LNCAP (cell line): ENCODE results near the gene ARHGEF37.

ENCODE experiments used
- CTCF ChIP-seq: fragments of 450-650 bp; IDR thresholded peaks from 2 replicates; pipeline ENCODE4 v1.5.1; 2017; ENCODE audit warnings: mild to moderate bottlenecking

The ARHGEF37 gene

GRCh38 chr5:149597618-149598017, 16.3 kb downstream of the ARHGEF37 start:
- no peak for TF ChIP-seq CTCF

GRCh38 chr5:149598966-149599365, 17.7 kb downstream of the ARHGEF37 start:
- TF ChIP-seq CTCF, result no peak

DNA sequence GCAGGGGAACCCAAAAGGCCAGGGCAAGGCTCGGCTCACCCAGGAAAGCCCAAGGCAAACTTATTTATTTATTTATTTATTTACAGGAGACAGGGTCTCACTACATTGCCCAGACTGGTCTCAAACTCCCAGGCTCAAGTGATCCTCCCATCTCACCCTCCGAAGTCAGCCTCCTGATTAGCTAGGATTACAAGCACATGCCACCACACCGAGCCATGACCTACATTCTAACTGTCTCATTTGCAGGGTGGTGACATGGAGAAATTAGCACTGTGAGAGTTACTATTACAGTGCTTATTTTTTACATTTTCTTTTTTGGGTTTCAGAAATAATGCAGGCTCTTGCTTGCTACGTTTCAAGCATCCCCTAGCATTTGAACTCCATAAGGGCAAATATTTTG, 18.1 kb downstream of the ARHGEF37 start:
- TF ChIP-seq CTCF, result no peak

DNA sequence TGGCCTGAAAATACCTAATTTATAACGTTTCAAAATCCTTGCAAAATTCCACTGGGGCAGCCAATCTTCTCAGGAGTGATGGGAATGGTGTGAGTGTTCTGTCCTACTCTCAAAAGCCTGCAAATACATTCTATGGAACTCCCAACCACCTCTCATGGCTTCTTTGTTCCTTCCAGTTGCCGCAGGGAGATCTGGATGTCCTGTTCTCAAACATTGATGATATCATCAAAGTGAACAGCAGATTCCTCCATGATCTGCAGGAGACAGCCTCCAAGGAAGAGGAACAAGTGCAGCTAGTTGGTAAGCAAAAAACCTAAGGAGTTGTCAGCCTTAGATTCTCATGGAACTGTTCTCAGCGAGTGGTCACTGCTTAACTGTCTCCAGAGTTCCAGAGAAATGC, 19.6 kb downstream of the ARHGEF37 start:
- no peak for TF ChIP-seq CTCF

- TF ChIP-seq CTCF, result no peak
Measured at GRCh38 chr5:149603210-149603609, 21.9 kb downstream of the ARHGEF37 start.

- TF ChIP-seq CTCF, result no peak
Measured at GRCh38 chr5:149603920-149604319, 22.6 kb downstream of the ARHGEF37 start.

GRCh38 chr5:149604321-149604720, 23.0 kb downstream of the ARHGEF37 start:
- no peak for TF ChIP-seq CTCF

DNA sequence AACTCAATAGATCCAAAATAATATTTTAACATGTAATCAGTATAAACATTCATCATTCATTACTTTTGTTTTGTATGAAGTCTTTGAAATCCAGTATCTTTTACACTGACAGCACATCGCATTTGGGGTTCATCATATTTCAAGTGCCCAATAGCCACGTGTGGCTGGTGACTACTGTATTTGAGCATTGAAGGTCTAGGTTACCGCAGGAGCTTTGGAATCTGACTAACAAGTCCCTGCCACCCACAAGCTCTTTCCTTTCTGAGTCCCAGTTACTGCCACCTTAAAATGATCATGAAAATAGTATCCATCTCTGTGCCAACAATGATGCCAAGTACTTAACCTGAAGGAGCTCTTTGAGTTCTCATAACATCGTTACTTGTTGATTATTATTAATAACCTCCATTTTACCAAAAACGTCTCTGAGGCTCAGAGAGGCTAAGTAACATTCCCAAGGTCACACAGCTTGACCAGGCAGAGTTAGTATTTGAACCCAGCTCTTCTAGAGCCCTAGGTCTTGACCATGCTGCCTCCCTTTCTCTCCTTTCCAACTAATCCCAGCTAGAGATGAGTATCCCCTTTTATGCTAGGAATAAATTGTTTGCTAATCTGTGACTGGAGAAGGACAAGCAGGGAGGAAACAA, 24.2 kb downstream of the ARHGEF37 start:
- TF ChIP-seq CTCF, result no peak
